Left ventricle myocardium inferior (tissue), 1 donor: ENCODE data around the gene TMEM182. TPM values are rescaled to one million over a fixed set of nuclear protein-coding genes. Genes with fewer than 3 reads are reported as not detected.

Experiments used
- DNase-seq: peaks from one replicate; pipeline ENCODE4 v3.0.0-alpha.2; 2020
- H3K27ac ChIP-seq: fragments of 200-600 bp; replicated peaks from 2 replicates; pipeline ENCODE4 v1.8.0; 2021
- H3K27me3 ChIP-seq: fragments of 200-600 bp; 2 replicates; pipeline ENCODE4 v1.8.0; 2021; ENCODE audit warnings: low read depth
- H3K36me3 ChIP-seq: fragments of 200-600 bp; 2 replicates; pipeline ENCODE4 v1.8.0; 2021
- H3K4me1 ChIP-seq: fragments of 200-600 bp; 2 replicates; pipeline ENCODE4 v1.8.0; 2021
- H3K4me3 ChIP-seq: fragments of 200-600 bp; 2 replicates; pipeline ENCODE4 v1.8.0; 2021; ENCODE audit warnings: mild to moderate bottlenecking, moderate library complexity
- H3K9me3 ChIP-seq: fragments of 200-600 bp; replicated peaks from 2 replicates; pipeline ENCODE4 v1.8.0; 2021
- CTCF ChIP-seq: fragments of 200-600 bp; IDR thresholded peaks from 2 replicates; pipeline ENCODE4 v1.8.0; 2021; ENCODE audit warnings: antibody characterized with exemption, mild to moderate bottlenecking, borderline replicate concordance
- intact Hi-C: fragments of 100-400 bp; cut with micrococcal nuclease; formaldehyde crosslinking; loops from one replicate; pipeline ENCODE4 v1.11.0; 2022
- total RNA-seq: library from RNA; stranded (reverse); fragmentation: NEBNext Ultra II Directional; extraction: Animal tissue kit (Norgen Biotek cat#: 25700); gene quantifications from one replicate; pipeline ENCODE4 v1.2.1, GENCODE V29; 2021
- donor health status: DM: no; HTN: yes; CAD: no; lungs with severe emphysema.

Gene TMEM182
- total RNA-seq, 1 donor from 2014 or later = 174 TPM

- peaks cover 61% of the 10 kb centered on the region for H3K36me3 ChIP-seq
Observed at GRCh38 chr2:102726128-102727087, 35.4 kb upstream of the TMEM182 start.

DNA sequence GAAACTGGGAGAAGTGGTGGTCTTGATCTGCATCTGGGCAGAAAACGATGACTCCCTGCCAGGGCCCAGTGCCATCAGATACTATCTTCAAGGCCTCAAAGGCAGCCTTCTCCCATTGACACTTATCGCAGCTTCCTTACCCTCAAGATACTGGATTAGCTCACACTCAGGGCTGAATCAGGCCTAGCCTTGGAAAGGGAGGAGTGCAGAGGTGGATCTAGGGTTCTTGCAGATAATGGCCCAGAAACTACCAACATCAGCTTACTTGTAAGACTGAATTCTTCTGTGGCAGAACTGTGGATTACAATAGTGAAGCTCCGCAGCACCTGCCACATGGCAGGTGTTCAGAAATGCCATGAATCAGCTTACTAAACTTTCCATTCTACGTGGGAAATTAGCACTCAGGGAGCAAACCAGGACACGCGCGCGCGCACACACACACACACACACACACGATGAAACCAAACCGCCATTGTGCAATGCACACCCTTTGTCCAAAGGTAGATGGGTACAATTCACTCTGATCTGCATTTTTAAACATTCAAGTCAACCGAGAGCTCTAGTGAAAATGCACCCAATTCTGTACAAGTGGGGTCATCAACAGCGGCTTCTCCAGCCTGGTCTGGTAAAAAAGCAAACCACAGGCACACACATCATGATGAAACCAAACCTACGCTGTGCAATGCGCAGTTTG lies 26.3 kb upstream of the TMEM182 start:
- Histone ChIP-seq H3K9me3 (no peaks in the 10 kb centered on the region), H3K36me3 (peaks cover 13% of the 10 kb centered on the region), H3K4me1 (peaks cover 21% of the 10 kb centered on the region), H3K27ac (peak overlapping the region; percentile 80), H3K4me3 (peak overlapping the region; percentile 93), H3K27me3 (no peaks in the 10 kb centered on the region)
- TF ChIP-seq CTCF = no peak
- no peak for DNase-seq
- intact Hi-C loops = no loop called here

More at GRCh38 chr2:102726128-102727087, 35.4 kb upstream of the TMEM182 start:
- H3K9me3 ChIP-seq = no peaks in the 10 kb centered on the region
- no peak overlapping the region for H3K27ac ChIP-seq
- intact Hi-C loops = no loop called here
- H3K4me1 ChIP-seq = no peaks in the 10 kb centered on the region
- DNase-seq = no peak
- no peak for TF ChIP-seq CTCF
- no peaks in the 10 kb centered on the region for H3K27me3 ChIP-seq
- no peak overlapping the region for H3K4me3 ChIP-seq

DNA sequence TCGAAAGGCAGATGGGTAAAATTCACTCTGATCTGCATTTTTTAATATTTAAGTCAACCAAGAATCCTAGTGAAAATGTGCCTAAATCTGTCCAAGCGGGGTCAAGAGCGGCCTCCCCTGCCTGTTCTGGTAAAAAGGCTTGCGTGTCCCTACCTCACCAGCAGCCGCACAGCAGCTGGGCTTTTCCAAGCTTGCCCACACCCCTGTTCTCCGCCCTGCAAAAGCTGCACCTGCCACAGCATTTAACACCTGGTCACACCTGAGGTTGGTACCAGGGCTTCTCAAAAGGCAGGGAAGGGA lies 25.8 kb upstream of the TMEM182 start:
- H3K27me3 ChIP-seq = no peaks in the 10 kb centered on the region
- H3K4me3 ChIP-seq = peak overlapping the region; percentile 93
- TF ChIP-seq CTCF = no peak
- H3K4me1 ChIP-seq = peaks cover 21% of the 10 kb centered on the region
- intact Hi-C loops = no loop called here
- peak overlapping the region; percentile 80 for H3K27ac ChIP-seq
- no peaks in the 10 kb centered on the region for H3K9me3 ChIP-seq
- DNase-seq = no peak
- H3K36me3 ChIP-seq = peaks cover 8% of the 10 kb centered on the region

- no peaks in the 10 kb centered on the region for H3K9me3 ChIP-seq
- no peak for TF ChIP-seq CTCF
- H3K36me3 ChIP-seq = peaks cover 3% of the 10 kb centered on the region
- no peaks in the 10 kb centered on the region for H3K27me3 ChIP-seq
- peak; percentile 83 for DNase-seq
- H3K27ac ChIP-seq = peak overlapping the region; percentile 80
- peak overlapping the region; percentile 93 for H3K4me3 ChIP-seq
- peaks cover 21% of the 10 kb centered on the region for H3K4me1 ChIP-seq
- intact Hi-C loops = no loop called here
Observed at GRCh38 chr2:102736410-102737409, 25.1 kb upstream of the TMEM182 start.

GRCh38 chr2:102737431-102737830 lies 24.4 kb upstream of the TMEM182 start:
- Histone ChIP-seq H3K36me3 (no peaks in the 10 kb centered on the region), H3K4me3 (peak overlapping the region; percentile 93), H3K9me3 (no peaks in the 10 kb centered on the region), H3K4me1 (peaks cover 21% of the 10 kb centered on the region), H3K27ac (no peak overlapping the region), H3K27me3 (no peaks in the 10 kb centered on the region)
- no peak for TF ChIP-seq CTCF
- intact Hi-C loops = no loop called here
- DNase-seq = no peak
